DND-41 (cell line): ENCODE measurements around the gene CHSY3.

Experiments used
- ATAC-seq: fragments of 200-7000 bp; cut with Tn5 transposase; 3 replicates; pipeline ENCODE4 v1.9.1; 2021; ENCODE audit warnings: low read depth; ENCODE audit not compliant: insufficient read depth
- DNase-seq: peaks from one replicate; pipeline ENCODE4 v3.0.0-alpha.2; 2020
- H2AFZ ChIP-seq: 2 replicates; pipeline ENCODE4 v1.6.0; 2012; ENCODE audit warnings: low read depth, low read length
- H3K27ac ChIP-seq: 2 replicates; pipeline ENCODE4 v1.5.1; 2012; ENCODE audit warnings: low read length, inconsistent platforms
- H3K27me3 ChIP-seq: fragments of 200-600 bp; sonication (generic); 2 replicates; pipeline ENCODE4 v1.6.0; 2012; ENCODE audit warnings: low read length, mild to moderate bottlenecking, inconsistent platforms; ENCODE audit not compliant: insufficient read depth, poor library complexity
- H3K36me3 ChIP-seq: 2 replicates; pipeline ENCODE4 v1.5.1; 2012; ENCODE audit warnings: low read length, inconsistent platforms; ENCODE audit not compliant: insufficient read depth
- H3K4me1 ChIP-seq: 2 replicates; pipeline ENCODE4 v1.5.1; 2012; ENCODE audit warnings: mild to moderate bottlenecking, low read length; ENCODE audit not compliant: insufficient read depth
- H3K4me2 ChIP-seq: 2 replicates; pipeline ENCODE4 v1.6.0; 2012; ENCODE audit warnings: mild to moderate bottlenecking, moderate library complexity, low read length, inconsistent platforms; ENCODE audit not compliant: insufficient read depth
- H3K4me3 ChIP-seq, 2 experiments: fragments of 200-600 bp in 1 of 2; shearing (Covaris generic) in 1 of 2; 2 replicates each; pipeline ENCODE4 v1.5.1; 2012 to 2016; ENCODE audit warnings: inconsistent platforms in 2 of 2, low read length in 2 of 2, mild to moderate bottlenecking in 2 of 2, low read depth in 1 of 2, moderate library complexity in 1 of 2
- H3K79me2 ChIP-seq: 2 replicates; pipeline ENCODE4 v1.6.0; 2012; ENCODE audit warnings: low read length, inconsistent platforms; ENCODE audit not compliant: insufficient read depth
- H3K9ac ChIP-seq: 2 replicates; pipeline ENCODE4 v1.6.0; 2012; ENCODE audit warnings: low read depth, mild to moderate bottlenecking, inconsistent platforms, low read length, moderate library complexity
- H3K9me3 ChIP-seq: 2 replicates; pipeline ENCODE4 v1.5.1; 2012; ENCODE audit warnings: low read length, moderate library complexity, mild to moderate bottlenecking, inconsistent platforms; ENCODE audit not compliant: insufficient read depth, severe bottlenecking
- H4K20me1 ChIP-seq: 2 replicates; pipeline ENCODE4 v1.6.0; 2012; ENCODE audit warnings: low read length; ENCODE audit not compliant: insufficient read depth
- CTCF ChIP-seq: IDR thresholded peaks from 2 replicates; pipeline ENCODE4 v1.5.1; 2012; ENCODE audit warnings: borderline replicate concordance, low read length, moderate library complexity, mild to moderate bottlenecking; ENCODE audit not compliant: poor library complexity, severe bottlenecking; ENCODE audit errors: extremely low read depth
- EZH2 ChIP-seq: IDR thresholded peaks from 3 replicates; pipeline ENCODE4 v1.6.1; 2012; ENCODE audit warnings: borderline replicate concordance, low read depth, mild to moderate bottlenecking, moderate library complexity, low read length, inconsistent platforms; ENCODE audit not compliant: severe bottlenecking

CHSY3 gene

DNA sequence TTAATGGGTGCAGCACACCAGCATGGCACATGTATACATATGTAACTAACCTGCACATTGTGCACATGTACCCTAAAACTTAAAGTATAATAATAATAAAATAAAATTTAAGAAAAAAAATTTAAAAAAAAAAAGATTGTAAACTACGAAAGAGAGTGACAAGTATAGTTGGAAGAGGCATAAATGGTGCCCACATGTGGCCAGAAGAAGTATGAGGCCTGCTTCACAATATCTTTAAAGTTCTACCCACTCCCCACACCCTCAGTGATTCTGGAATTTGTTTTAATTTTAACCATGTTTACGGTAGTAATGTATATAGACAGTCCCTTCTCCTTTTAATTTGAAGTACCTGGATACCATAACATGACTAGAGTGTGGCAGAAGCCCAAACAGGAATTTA is 172.7 kb downstream of the CHSY3 start:
- DNase-seq (no peak), ATAC-seq (no peak)
- H3K4me1 ChIP-seq = no peaks in the 10 kb centered on the region
- no peaks in the 10 kb centered on the region for H3K9me3 ChIP-seq
- no peak overlapping the region for H3K9ac ChIP-seq
- H3K79me2 ChIP-seq = no peaks in the 10 kb centered on the region
- H4K20me1 ChIP-seq = no peaks in the 10 kb centered on the region
- no peaks in the 10 kb centered on the region for H3K36me3 ChIP-seq
- no peak for TF ChIP-seq CTCF
- TF ChIP-seq EZH2 = no peak
- no peak overlapping the region for H3K4me2 ChIP-seq
- H3K27ac ChIP-seq = no peak overlapping the region
- no peaks in the 10 kb centered on the region for H3K27me3 ChIP-seq
- no peak overlapping the region for H3K4me3 ChIP-seq
- H2AFZ ChIP-seq = no peak overlapping the region

- ATAC-seq = no peak
- Histone ChIP-seq H3K79me2 (no peaks in the 10 kb centered on the region), H3K36me3 (no peaks in the 10 kb centered on the region), H4K20me1 (no peaks in the 10 kb centered on the region), H3K27me3 (no peaks in the 10 kb centered on the region), H3K4me1 (no peaks in the 10 kb centered on the region), H3K27ac (no peak overlapping the region), H3K4me2 (no peak overlapping the region), H3K9ac (no peak overlapping the region), H3K4me3 (no peak overlapping the region), H2AFZ (no peak overlapping the region), H3K9me3 (no peaks in the 10 kb centered on the region)
- TF ChIP-seq CTCF = no peak
- no peak for TF ChIP-seq EZH2
- no peak for DNase-seq
Measured at GRCh38 chr5:130078661-130079060, 174.4 kb downstream of the CHSY3 start.

- DNase-seq (no peak), ATAC-seq (no peak)
- Histone ChIP-seq H3K36me3 (no peaks in the 10 kb centered on the region), H3K79me2 (no peaks in the 10 kb centered on the region), H3K27me3 (no peaks in the 10 kb centered on the region), H4K20me1 (no peaks in the 10 kb centered on the region), H2AFZ (no peak overlapping the region), H3K9me3 (no peaks in the 10 kb centered on the region), H3K9ac (no peak overlapping the region), H3K27ac (no peak overlapping the region), H3K4me2 (no peak overlapping the region), H3K4me3 (no peak overlapping the region), H3K4me1 (no peaks in the 10 kb centered on the region)
- TF ChIP-seq CTCF (no peak), EZH2 (no peak)
Measured at GRCh38 chr5:130090569-130091270, 186.5 kb downstream of the CHSY3 start.
